ENCODE results near the gene PTPN14. TPM values are rescaled to one million over a fixed set of nuclear protein-coding genes. Genes with fewer than 3 reads are reported as not detected.
"Not testable (repeated sequence)": the region's sequence is repeated elsewhere in the genome, so short reads cannot be mapped to it uniquely, and the experiment has no call there.

PTPN14 gene
- total RNA-seq (2014; rRNA removed; shearing (Covaris generic)) = 16.5 and 23.5 TPM in 2 replicates

DNA sequence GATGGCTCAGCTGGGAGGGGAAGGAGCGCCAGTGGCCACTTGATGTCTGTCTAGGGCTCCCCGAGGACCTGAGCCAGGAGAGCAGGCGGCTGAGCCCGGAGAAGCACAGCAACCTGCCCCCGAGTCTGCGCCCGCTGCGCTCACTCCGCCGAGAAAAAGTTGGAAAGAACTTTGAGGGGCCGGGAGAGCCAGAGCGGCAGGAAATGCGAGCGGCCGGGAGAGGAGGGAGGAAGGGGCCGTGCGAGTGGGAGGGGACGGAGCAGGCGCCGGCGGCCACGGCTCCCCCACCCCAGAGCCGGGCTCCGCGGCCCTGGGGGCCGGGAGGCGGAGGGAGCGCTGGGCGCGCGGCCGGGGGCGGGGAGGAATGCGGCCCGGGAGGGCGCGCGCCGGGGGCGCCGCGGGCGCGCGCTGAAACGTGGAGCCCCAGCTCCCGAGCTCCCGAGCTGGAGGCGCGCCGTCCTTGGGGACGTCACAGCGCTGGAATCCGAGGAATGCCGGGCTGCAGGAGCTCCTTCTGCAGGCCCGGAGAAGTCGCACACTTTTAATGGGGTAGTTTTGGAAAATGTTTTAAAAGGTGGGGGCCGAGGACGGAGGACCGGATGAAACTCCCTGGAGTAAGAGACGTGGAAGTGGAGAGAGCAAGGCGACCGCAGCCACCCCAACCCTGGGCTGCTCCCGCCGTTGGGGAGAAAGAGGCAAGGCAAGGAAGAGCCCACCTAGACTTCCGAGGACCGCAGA lies at the start of gene PTPN14:
PTPN14 (minus strand) TSS at position 167 of the 738 bp plus-strand sequence. CDS start 86,799 bp downstream, outside the sequence.
- peak; percentile 98 for DNase-seq (ENCODE audit: low read depth)

DNA sequence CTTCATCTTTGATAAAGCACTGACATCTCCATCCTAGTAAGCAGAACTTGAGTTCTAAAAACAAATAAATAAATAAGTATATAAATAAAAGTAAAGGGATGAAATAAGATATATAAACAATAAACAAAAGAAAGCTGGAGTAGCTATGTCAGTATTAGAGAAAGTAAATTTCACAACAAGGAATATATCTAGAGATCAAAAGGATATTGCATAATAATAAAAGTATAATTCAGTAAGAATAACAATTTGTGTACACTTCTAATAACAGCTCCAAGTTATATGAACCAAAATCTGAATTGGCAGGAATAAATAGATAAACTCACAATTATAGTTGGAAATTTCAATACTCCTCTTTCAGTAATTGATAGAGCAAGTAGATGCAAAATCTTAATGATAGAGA lies 41.8 kb upstream of the PTPN14 start:
- DNase-seq (ENCODE audit: low read depth) = no peak

DNA sequence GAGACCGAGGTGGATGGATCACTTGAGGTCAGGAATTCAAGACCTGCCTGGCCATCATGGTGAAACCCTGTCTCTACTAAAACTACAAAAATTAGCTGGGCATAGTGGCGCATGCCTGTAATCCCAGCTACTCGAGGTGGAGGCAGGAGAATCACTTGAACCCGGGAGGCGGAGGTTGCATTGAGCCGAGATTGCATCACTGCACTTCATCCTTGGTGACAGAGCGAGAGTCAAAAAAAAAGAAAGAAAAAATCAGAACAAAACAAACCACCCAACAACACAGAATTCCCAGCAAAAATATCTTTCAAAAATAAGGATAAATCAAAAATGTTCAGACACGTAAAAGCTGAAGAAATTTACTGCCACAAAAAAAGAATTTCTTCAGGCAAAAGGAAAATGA lies 40.5 kb upstream of the PTPN14 start:
- DNase-seq (ENCODE audit: low read depth) = not testable (repeated sequence)

DNA sequence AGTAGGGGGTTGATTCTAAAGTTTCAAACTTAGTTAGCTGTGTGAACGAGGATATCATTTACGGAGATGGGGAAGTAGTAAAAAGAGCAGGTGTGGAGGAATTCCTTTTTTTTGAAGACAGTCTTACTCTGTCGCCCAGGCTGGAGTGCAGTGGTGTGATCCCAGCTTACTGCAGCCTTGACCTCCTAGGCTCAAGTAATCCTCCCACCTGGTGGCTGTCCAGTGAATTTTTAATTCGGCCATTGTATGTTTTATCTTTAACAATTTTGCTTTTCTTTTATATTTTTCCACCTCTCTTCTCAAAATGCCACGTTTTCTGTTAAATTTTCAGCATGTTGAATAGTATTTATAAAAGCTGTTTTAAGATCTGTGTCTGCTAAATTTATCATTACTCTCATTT lies 39.3 kb upstream of the PTPN14 start:
- DNase-seq (ENCODE audit: low read depth) = no peak

DNA sequence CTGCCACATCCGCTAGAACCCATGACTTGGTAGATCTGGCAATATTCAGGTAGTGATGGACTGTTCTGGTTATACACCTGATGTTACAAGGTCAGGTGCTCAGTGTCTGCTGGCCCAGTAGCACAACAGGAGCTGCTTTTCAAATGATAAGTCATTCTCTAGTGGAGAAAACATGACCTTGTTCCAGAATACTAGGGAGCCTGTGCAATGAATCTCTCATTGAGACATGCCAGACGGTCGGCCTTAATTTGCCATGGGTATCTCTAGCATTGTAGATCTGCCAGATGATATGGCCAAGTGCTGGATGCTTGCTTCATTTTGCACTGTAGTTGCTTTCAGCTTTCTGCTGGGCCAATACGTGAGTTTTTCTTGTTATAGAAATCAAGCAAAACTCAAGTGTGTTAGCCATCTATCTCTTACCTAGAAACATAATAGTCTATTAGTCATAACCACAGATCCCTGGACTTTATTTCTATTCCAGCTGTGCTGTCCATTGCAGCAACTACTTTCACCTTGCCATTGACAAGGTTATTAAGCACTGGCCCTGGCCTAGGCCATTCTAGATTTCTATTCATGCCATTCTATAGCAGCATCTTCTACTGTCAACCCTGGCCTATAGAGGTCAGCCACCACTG lies 37.7 kb upstream of the PTPN14 start:
- DNase-seq (ENCODE audit: low read depth) = no peak

DNA sequence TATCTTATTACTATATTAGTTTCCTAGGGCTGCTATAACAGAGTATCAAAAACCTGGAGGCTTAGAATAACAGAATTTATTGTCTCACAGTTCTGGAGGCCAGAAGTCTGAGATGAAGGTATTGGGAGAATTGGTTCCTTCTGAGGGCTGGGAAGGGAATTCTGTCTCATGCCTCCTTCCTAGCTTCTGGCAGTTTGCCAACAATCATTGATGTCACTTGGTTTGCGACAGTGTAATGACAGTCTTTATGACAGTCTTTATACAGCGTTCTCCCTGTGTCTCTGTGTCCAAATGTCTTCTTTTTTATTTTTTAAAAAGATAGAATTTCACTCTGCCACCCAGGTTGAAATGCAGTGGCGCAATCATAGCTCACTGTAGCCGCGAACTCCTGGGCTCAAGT lies 35.8 kb upstream of the PTPN14 start:
- DNase-seq (ENCODE audit: low read depth) = no peak

DNA sequence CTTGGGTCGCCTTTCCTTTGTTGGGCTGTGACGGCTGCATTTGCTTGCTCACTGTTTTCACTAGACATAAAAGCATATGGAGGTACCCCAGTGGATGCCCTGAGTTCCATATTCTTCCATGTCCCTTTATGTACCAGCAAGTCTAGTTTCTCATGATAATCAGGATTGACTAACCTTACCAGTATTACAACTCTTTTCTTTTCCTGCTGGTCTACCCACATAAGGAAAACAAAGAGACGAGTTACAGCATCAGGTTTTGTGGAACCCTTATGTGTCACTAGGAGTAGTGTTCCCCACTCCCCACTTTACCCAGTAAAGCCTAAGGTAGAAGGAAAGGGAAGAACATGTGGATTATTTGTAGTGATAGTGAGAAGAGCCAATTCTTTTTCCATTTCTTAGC lies 35.2 kb upstream of the PTPN14 start:
- DNase-seq (ENCODE audit: low read depth) = no peak

DNA sequence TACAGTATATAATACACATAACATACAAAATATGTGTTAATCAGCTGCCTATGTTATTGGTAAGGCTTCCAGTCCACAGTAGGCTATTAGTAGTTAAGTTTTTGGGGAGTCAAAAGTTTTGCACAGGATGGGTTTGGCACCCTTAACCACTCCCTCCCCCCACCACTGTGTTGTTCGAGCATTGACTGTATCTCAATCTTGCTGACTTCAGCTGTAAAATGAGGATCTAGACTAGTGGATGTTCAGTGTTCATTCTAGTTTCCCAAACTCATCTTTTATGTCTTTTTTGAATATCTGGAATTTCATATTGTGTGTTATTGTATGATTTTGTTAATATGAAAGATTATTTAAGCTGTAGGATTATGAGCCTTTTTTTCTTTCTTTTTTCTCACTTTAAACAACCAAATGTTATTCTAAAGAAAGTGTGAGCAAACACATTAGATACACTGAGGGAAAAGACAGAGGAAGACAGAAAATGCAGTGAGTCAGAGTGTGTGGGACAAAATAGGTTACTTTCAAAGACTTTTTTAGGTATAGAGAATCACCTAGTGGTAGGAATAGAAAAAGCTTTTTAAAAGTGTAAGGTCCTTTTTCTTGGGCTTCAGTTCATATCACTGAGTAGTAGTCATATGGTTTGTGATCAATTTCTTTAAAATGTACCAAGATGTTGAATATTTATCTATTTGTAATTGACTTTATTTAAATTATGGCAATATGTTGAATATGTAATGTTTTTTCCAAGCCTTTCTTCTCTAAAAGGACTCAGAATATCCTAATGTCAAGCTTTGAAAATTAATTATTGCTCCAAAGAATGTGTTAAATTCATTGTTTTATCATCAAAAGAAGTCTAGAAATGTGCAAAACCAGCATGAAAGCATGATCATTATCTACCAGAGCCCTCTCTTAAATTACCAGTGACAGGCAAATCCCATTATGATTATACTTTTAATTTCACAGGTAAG lies 33.7 kb upstream of the PTPN14 start:
- DNase-seq (ENCODE audit: low read depth) = peak; percentile 59

DNA sequence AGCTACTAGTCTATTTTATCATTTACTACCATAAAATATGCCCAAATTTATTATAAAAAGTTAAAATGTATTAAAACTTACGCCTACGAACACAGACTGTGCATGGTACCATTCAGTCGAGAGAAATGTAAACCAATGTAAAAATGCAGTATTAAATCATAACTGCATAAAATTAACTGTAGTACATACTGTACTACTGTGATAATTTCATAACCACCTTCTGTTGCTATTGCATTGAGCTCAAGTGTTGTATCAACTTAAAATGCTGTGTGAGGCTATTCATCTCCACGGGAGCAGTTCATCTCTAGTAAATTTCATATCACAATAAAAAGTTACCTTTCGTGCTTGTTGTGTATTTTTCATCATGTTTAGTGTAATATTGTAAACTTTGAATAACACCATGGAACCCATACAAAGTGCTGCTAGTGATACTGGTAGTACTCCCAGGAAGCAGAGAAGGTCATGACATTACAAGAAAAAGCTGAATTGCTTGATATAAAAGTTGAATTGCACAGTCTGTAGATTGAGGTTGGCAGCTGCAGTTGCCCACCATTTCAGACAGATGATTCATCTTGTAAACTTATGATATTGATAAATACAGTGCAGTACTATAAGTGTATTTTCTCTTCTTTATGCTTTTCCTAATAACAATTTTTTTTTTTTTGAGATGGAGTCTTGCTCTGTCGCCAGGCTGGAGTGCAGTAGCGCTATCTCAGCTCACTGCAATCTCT lies 32.6 kb upstream of the PTPN14 start:
- no peak for DNase-seq (ENCODE audit: low read depth)

DNA sequence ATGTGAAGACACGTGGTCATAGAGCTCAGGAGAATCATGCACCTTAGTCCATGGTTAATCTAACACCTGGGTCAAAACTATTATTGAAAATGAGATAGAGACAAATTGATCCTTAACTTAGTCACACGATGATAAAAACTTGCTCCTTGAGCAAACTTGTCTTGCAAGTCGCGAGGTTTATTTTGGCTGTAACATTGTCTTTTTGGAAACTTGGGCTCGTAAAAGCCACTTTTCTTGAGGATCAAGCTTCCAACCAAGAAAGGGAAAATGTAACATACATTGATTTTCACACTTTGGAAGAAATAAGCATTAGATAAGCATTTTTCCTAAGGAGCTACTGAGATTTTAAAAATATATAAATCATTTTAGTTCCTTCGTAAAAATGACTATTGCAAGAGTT lies 31.7 kb upstream of the PTPN14 start:
- DNase-seq (ENCODE audit: low read depth) = no peak

DNA sequence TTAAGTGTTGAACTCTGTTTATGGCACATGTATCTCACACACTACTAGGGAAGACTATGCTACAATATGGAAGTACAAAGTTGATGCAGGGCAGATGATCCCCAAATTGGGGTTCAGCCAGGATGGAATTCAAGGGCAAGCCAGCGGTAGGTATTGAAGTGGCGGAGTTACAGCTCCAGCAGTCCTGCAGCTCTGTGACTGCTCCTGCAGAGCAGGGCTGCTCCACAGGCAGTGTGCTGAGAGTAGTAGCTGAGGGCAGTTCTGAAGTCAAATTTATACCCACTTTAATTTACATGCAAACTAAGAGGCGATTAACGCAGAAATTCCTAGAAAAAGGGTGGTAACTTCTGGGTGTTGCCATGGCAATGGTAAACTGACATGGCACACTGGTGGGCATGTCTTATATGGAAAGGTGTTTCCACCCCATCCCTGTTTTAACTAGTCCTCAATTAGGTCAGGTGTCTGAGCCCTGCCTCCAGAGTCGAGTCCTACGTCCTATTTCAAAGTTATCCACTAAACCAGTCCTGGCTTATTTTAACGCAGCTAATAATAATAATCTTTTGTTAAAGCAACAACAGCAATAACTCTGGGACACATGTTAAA lies 31.0 kb upstream of the PTPN14 start:
- DNase-seq (ENCODE audit: low read depth) = peak; percentile 30

DNA sequence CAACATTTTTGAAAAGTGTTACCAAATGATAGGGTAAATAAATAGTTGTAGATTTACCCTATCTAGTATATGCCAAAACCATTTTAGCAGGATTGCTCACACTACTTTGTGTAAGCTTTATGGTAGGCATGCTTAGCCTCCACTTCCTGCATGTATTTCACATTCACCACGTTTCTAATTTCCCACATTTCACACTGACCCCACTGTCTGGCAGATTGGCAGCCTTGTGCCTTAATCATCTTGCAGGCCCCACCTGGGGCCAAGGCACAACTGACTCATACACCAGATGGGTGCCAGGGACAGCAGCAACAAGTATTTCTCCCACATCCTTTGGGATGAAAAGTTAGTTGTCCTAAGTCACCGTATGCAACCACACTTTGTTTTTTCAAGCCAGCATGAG lies 30.4 kb upstream of the PTPN14 start:
- peak; percentile 97 for DNase-seq (ENCODE audit: low read depth)

DNA sequence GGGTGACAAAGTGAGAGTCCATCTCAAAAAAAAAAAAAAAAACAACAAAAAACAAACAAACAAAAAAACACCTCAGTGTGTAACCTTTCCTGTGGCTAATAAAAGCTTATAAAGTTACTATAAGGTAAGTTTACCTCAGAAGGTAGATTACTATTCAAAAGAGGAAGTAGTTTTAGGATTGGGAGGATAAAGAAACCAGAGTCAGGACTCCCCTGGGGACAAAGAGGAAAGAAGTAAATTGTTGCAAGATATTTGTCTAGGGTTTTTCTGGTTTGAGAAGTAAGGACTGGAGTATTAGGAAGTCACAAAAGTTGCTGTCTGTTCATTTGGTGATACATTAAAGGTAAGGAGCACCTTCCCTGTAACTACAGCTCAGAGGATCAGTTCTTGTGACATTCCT lies 27.8 kb upstream of the PTPN14 start:
- DNase-seq (ENCODE audit: low read depth) = no peak

DNA sequence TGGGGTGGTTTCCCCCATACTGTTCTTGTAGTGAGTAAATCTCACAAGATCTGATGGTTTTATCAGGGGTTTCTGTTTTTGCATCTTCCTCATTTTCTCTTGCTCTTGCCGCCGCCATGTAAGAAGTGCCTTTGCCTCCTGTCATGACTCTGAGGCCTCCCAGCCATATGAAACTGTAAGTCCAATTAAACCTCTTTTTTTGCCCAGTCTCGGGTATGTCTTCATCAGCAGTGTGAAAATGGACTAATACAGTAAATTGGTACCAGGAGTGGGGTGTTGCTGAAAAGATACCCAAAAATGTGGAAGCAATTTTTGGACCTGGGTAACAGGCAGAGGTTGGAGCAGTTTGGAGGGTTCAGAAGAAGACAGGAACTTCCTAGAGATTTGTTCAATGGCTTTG lies 24.7 kb upstream of the PTPN14 start:
- not testable (repeated sequence) for DNase-seq (ENCODE audit: low read depth)

DNA sequence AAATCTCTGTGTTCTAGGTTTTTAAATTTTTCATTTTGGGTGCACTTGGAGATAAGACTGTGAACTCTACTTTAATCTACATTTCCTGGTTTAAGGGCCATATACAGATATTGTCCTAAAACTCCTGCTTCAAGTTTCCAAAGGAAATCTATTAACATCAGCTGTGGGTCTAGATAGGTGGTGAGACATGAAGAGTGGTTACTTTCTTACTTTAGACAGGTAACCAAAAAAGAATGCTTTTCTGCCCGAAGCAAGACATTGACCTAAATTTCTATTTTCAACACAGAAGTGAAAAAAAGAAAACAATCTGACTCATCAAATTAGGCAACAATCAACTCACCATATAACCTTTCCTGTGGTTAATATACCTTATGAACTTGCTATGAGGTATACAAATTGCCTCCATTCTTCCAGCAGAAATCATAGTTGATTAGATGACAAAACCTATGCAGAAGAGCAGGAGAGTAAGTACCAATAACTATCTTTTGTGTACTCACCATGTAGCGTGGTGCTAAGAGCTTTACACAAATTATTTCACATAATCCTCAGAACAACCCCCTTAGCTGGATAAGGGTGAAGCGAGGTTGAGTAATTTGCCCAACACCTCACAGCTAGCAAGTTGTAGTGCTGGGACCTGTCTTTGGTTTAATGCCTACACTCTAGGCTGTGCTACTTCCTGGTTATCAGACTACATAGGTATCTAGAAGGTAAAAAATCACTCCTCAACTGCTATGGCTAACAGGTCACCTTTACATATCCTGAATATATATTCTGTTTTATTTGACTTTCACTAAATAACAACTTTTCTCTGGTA lies 23.4 kb upstream of the PTPN14 start:
- no peak for DNase-seq (ENCODE audit: low read depth)

DNA sequence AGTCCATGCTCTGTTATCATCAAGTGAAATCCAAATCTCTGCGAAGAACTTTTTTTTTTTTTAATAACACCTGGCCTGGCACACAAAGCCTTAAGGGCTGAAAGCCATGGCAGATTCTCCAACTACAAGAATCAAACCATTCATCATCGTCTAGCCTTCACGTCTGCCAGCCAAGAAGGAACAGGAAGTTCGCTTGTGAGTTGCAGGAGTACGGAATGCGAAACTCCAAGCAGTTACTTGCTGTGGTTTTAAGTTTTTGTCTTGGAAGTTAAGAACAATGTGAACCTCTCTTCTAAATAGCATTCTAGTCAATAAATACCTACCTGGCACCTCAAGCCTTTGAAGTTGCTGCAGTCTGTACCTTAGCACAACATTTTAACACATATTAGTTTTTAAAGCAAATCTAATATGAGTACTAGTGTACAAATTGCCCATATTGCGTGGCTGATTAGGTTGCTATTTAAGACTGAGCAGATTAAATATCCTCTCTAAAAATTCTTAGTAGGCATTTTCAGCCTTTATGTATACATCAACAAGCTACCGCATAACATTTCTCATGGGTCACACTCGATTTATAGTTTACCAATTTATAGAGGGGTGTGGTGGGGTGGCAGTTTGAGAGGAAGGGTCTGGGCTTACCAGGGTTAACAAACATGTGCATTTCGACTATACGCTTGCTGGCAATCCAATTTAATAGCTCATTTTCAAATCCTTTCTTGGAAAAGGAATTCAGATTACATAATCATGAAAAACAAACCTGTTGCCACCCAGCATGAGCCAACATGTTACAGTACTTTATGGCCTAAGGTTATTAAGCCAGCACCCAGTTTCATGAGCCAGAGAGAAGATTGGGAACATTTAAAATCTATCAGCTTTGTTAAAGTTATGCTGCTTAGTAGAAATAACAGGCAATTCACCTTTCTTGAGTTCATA lies 22.2 kb upstream of the PTPN14 start:
- no peak for DNase-seq (ENCODE audit: low read depth)

DNA sequence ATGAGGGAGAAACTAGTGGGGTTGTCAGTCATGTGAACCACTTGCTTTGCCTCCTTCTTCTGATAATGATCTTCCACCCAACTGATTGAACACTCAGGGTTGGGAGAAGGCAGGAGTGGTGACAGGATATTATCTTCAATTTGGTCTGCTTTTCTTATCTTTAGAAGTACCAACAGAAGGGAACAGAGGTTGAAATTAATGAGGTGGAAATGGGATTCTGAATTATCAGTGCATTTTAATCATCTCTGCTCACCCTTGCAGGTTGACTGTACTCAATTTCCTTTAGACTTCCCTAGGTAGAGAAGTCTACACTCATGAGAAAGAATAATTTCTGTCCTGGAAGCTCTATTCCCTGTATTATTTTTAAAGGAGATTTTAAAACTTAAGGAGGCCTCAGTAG lies 19.9 kb upstream of the PTPN14 start:
- DNase-seq (ENCODE audit: low read depth) = no peak

DNA sequence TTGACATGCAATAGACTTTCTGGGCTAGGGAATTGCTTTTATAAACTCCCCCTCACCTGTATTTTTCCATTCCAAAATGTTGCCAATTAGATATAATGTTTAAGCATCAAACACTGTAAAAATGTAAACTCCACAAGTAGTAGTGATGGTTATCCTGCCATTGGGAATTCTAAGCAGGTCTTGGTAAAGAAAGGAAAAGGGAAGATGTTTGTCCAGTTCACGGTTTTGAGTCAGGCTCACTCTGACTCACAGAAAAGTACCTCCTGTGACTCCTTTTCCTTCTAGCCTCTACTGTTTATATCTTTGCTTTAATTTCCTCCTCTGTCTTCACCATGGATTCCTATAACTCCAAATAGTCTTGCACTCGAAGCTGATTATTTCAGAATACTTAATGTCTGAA lies 19.0 kb upstream of the PTPN14 start:
- DNase-seq (ENCODE audit: low read depth) = peak; percentile 75

DNA sequence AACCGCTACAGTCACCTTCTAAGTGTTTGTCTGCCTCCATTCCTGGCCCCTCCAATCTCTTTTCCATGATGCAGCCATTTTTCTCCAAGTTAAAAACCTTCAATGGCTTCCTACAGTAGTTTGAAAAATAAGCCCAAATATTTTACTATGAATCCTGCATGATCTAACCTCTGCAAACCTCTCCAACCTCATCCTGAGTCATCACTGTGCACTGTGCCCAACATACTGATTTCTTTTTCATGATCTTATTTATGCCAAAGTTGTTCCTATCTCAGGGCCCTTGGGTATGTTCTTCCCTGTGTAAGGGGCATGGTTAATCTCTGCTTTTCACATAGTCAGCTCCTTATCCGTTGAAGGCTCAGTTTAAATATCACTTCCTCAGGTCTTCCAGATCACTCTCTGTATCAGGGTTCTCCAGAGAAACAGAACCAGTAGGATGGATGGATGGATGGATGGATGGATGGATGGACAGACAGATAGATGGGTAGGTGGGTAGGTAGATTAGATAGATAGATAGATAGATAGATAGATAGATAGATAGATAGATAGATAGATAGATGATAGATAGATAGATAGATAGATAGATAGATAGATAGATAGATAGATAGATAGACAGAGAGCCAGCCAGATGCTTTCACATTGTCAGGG lies 18.1 kb upstream of the PTPN14 start:
- peak; percentile 80 for DNase-seq (ENCODE audit: low read depth)

Measured in Daoy (cell line).